Kidney (tissue), 14 donors: ENCODE data around the gene CUX1. TPM values are rescaled to one million over a fixed set of nuclear protein-coding genes. Genes with fewer than 3 reads are reported as not detected.

Experiments
- DNase-seq, 5 donors: peaks; one replicate each; pipeline ENCODE4 v3.0.0-alpha.2; 2013 to 2020
- FAIRE-seq: peaks from 2 replicates; lab custom pipeline; 2012; peaks lifted over from hg19 to GRCh38; lab: Jason Lieb, UNC
- H3K27ac ChIP-seq, 2 donors: one replicate each; pipeline ENCODE4 v1.7.0; 2013; ENCODE audit warnings: low read depth in 2 of 2, low read length in 2 of 2, inconsistent platforms in 1 of 2
- H3K27me3 ChIP-seq: one replicate; pipeline ENCODE4 v1.7.1; 2013; ENCODE audit warnings: low read length, inconsistent platforms; ENCODE audit not compliant: control insufficient read depth, insufficient read depth
- H3K36me3 ChIP-seq, 3 donors: one replicate each; pipeline versions ENCODE4 v1.7.0 to v1.7.1; 2013; ENCODE audit warnings: low read length in 3 of 3, control low read depth in 1 of 3, inconsistent platforms in 1 of 3; ENCODE audit not compliant: insufficient read depth in 3 of 3, control insufficient read depth in 2 of 3
- H3K4me1 ChIP-seq, 3 donors: one replicate each; pipeline versions ENCODE4 v1.7.0 to v1.7.1; 2013; ENCODE audit warnings: low read length in 3 of 3, inconsistent platforms in 1 of 3, low read depth in 1 of 3; ENCODE audit not compliant: control insufficient read depth in 2 of 3, insufficient read depth in 2 of 3
- H3K4me3 ChIP-seq, 3 donors: one replicate each; pipeline versions ENCODE4 v1.7.0 to v1.8.1; 2013; ENCODE audit warnings: low read length in 3 of 3, control low read depth in 1 of 3, inconsistent platforms in 1 of 3
- H3K9ac ChIP-seq, 3 donors: one replicate each; pipeline versions ENCODE4 v1.7.0 to v1.7.1; 2013; ENCODE audit warnings: low read length in 3 of 3, control low read depth in 1 of 3, inconsistent platforms in 1 of 3
- H3K9me3 ChIP-seq, 3 donors: one replicate each; pipeline versions ENCODE4 v1.7.0 to v1.7.1; 2013; ENCODE audit warnings: low read length in 3 of 3, control low read depth in 1 of 3, inconsistent platforms in 1 of 3; ENCODE audit not compliant: control insufficient read depth in 2 of 3, insufficient read depth in 1 of 3
- CTCF ChIP-seq: IDR thresholded peaks from 3 replicates; pipeline ENCODE4 v1.5.1; 2012; ENCODE audit warnings: mild to moderate bottlenecking, moderate library complexity, borderline replicate concordance; ENCODE audit not compliant: insufficient read depth; ENCODE audit errors: extremely low read depth
- intact Hi-C: fragments of 100-400 bp; cut with DNase I; formaldehyde crosslinking; loops from one replicate; pipeline ENCODE4 v1.11.1; 2022
- polyA plus RNA-seq: library from polyadenylated mRNA; stranded (reverse); fragments of 350-450 nt; fragmentation: Illumina TruSeq; extraction: RNeasy Lipid Tissue Mini Kit (QIAGEN cat#74804); gene quantifications from one replicate; pipeline ENCODE4 v1.2.3, GENCODE V29; 2014; ENCODE audit warnings: low read depth, low replicate concordance; ENCODE audit not compliant: insufficient read depth
- total RNA-seq: library from RNA; stranded (reverse); fragmentation: NEBNext Ultra II Directional; extraction: Animal tissue kit (Norgen Biotek cat#: 25700); gene quantifications from one replicate; pipeline ENCODE4 v1.2.1, GENCODE V29; 2021
- donor health status: control.
- donor health status: control.
- donor health status: control.
- donor health status: control.
- donor health status: control.
- donor health status: DM: yes; HTN: yes; CAD: no.
- donor health status: Normal renal cell carcinoma (clear cell type).

The CUX1 gene
- total and polyA plus RNA-seq, 2 donors from 2014 or later, result 71.4 to 126 TPM

- FAIRE-seq (no peak), DNase-seq (no peak)
- Histone ChIP-seq H3K4me1 (peaks cover 0 to 3% (median under 1%) of the 10 kb centered on the region in 3 donors), H3K4me3 (no peak overlapping the region), H3K36me3 (no peaks in the 10 kb centered on the region), H3K27me3 (no peaks in the 10 kb centered on the region), H3K27ac (no peak overlapping the region), H3K9ac (no peak overlapping the region), H3K9me3 (no peaks in the 10 kb centered on the region)
- TF ChIP-seq CTCF, result no peak
- intact Hi-C loops, result no loop called here
Observed at GRCh38 chr7:101890749-101891523, 73.5 kb downstream of the CUX1 start.

GRCh38 chr7:101891936-101892640, 74.7 kb downstream of the CUX1 start:
- DNase-seq (no peak), FAIRE-seq (no peak)
- H3K4me1 ChIP-seq, result no peaks in the 10 kb centered on the region
- no peaks in the 10 kb centered on the region for H3K27me3 ChIP-seq
- TF ChIP-seq CTCF, result no peak
- H3K9me3 ChIP-seq, result no peaks in the 10 kb centered on the region
- H3K27ac ChIP-seq, result no peak overlapping the region
- H3K9ac ChIP-seq, result no peak overlapping the region
- H3K4me3 ChIP-seq, result no peak overlapping the region
- intact Hi-C loops, result no loop called here
- H3K36me3 ChIP-seq, result no peaks in the 10 kb centered on the region

GRCh38 chr7:101893341-101894082, 76.1 kb downstream of the CUX1 start:
- no peaks in the 10 kb centered on the region for H3K4me1 ChIP-seq
- H3K9me3 ChIP-seq, result no peaks in the 10 kb centered on the region
- peak overlapping the region in 1 of 3 donors; percentile 18 for H3K4me3 ChIP-seq
- FAIRE-seq (no peak), DNase-seq (no peak)
- peak overlapping the region in 1 of 2 donors; percentile 19 for H3K27ac ChIP-seq
- no peaks in the 10 kb centered on the region for H3K27me3 ChIP-seq
- no peak for TF ChIP-seq CTCF
- intact Hi-C loops, result no loop called here
- H3K9ac ChIP-seq, result no peak overlapping the region
- H3K36me3 ChIP-seq, result no peaks in the 10 kb centered on the region
